Measurements from ENCODE around the gene CLDN10.
"Not testable (repeated sequence)": the region's sequence is repeated elsewhere in the genome, so short reads cannot be mapped to it uniquely, and the experiment has no call there.

The CLDN10 gene, protein sequence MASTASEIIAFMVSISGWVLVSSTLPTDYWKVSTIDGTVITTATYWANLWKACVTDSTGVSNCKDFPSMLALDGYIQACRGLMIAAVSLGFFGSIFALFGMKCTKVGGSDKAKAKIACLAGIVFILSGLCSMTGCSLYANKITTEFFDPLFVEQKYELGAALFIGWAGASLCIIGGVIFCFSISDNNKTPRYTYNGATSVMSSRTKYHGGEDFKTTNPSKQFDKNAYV
- total RNA-seq: 0 reads per million in 4 donors

DNA sequence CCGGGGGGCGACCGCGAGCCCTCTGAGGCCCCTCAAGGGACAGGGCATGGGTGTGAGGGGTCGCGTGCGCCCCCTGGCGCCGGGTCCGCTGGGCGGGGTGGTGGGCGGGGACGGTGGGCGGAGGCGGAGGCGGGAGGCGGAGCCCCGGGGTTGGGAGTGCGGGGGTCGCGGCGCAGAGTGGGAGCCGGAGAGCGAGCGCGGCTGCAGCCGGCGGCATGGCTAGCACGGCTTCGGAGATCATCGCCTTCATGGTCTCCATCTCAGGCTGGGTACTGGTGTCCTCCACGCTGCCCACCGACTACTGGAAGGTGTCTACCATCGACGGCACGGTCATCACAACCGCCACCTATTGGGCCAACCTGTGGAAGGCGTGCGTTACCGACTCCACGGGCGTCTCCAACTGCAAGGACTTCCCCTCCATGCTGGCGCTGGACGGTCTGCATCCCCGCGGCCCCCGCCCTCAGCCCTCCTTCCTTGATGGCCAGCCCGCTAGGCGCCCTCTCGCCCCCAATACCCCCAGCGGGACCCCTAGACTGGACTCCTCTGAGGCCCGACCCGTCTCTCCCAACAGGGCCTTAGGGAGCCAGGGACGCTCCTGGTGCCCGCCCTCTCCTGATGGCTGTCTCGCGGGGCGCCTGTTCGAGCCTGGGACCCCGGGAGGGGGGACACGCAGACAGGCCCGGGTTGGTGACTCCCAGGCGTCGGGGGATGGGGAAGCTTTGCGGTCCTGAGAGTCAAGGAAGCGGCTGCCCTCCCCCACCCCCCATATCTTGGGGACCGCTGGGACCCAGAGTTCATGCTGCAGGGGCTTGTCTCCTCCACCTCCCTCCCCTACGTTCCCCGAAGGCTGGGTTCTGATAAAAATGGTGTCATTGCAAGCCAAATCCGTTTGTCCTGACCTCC is at the start of gene CLDN10:
CLDN10 (plus strand) TSS at position 182 of the 903 bp plus-strand sequence; CDS start at position 216, 34 bp downstream.
- peak in 1 of 5 donors; percentile 11 for DNase-seq

DNA sequence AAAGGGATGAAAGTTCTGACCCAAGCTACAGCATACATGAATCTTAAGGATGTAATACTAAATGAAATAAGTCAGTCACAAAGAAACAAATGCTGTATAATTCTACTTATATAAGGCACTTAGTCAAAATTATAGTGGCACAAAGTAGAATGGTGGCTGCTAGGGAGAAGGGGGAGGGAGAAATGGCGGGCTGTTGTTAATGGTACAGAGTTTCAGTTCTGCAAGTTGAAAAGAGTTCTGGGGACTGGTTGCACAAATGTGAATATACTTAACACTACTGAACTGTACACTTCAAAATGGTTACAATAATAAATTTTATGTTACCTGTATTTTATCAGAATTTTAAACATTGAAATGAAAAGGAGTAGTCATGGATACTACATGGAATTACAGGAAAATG is 48.9 kb upstream of the CLDN10 start:
- no peak for DNase-seq

DNA sequence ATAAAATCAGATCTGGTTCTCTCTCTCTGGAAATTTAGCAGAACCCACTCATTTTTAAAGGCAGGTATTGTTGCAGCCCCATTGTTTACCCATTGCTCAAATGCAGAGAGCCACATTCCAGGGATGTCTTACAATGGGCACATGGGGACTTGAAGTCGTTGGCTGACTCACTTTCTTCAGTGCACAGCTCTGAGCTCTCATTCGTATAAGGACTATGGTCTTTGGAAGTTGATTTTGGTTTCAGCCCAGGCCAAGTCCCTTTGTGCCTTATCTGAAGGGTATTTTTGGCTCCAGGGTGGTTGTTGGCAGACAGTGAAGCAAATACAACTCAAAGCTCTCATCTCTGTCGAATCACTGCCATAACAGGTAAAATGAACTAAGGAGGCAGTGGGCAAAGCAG is 47.3 kb upstream of the CLDN10 start:
- no peak for DNase-seq

DNA sequence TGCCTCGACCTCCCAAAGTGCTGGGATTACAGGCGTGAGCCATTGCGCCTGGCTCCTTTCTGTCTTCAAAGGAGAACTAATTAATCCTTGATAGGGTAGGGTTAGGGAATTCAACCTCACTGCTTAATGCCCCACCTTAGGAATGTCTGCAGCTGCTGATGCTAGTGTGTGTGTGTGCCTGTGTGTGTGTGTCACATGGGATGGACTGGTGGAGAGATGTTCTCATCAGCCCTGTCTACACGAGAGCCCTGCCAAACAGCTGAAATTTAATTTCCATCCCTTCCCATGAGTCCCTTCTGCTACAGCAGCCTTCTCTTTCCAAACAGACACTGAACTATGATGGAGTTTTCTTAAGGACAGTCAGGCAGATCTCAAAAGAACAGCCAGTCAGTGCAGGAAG is 46.5 kb upstream of the CLDN10 start:
- DNase-seq: no peak

DNA sequence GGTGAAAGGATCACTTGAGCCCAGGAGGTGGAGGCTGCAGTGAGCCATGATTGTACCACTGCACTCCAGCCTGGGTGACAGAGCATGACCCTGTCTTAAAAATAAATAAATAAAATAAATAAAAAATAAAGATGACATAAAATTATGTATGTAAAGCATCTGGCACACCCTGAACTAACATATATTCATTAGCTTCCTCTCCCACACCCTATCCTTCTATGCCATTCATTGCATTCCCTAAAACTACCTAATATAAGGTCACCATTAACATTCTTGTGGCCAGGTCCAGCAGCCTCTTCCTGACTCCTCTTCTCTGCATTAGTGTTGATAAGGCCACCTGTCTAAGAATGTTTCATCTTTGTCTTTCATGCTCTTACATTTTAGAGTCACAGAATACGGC is 44.5 kb upstream of the CLDN10 start:
- no peak for DNase-seq

DNA sequence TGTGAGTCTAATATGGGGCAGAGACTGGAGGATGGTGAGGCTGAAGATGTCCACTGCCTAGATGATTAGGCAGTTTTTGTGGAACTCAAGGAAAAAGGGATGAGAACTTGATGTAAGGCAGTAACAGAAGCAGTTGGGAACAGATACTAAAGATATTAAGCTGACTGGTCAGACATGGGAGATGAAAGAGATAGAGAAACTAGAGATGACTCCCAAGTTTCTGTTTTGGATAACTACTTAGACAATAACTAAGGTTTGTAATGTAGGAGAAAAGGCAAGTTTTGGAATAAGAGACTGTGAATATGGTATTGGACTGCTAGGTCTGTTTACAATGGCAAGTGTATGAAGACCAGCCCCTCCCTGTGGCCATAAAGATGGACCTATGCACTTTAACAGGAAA is 43.5 kb upstream of the CLDN10 start:
- DNase-seq: no peak

DNA sequence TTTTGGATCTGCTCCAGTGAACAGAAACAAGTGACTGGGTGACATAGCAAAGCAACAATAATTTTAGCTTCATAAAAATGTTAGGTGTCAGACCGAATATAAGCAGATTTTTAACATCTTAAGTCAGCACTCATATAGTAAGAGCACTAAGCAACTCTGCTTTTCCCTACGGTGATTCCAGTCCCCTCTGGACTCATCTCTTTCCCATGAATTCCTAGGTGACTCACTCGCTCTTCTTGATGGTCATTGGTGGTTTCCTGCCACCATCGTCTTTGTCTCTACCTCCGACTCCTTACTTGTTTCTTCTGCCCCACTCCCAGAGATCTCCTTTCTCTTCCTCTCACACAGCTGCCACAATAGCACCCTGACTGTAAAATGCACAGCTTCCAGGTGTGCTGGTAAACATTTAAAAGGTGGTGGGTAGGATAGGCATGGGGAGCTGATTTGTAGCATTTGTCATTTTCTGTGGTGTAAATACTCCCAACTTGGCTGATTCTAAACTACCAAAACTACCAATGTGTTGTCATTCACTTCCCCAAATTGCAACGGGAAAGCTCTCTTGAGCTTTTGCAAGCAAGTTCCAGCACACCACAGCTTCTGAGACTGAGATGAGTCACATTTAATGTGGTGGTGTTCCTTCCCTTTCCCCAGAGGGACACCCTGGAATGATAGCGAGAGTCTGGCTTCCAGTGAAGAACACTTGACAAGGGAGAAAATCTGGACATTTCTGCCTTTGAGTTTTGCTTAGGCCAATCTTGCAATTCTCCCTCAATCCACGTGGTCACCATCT is 42.8 kb upstream of the CLDN10 start:
- DNase-seq: no peak

DNA sequence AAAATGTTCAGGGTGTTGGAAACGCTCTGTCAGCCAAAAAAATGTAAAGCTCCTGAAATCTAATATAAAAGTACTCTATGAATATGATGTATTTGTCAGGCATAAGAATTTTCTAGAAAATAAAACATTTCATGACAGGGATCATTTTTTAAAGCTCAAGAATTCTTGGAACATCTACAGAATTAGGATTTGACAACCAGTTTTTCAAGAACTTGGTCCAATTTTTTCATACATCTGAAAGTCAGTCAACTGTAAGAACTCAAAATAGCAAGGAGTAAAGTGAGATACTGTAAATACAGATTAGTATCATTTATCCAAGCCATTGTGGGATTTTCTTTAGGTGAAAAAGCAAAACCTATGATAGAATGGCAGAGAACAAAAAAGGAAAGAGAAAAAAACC is 41.6 kb upstream of the CLDN10 start:
- DNase-seq: no peak

DNA sequence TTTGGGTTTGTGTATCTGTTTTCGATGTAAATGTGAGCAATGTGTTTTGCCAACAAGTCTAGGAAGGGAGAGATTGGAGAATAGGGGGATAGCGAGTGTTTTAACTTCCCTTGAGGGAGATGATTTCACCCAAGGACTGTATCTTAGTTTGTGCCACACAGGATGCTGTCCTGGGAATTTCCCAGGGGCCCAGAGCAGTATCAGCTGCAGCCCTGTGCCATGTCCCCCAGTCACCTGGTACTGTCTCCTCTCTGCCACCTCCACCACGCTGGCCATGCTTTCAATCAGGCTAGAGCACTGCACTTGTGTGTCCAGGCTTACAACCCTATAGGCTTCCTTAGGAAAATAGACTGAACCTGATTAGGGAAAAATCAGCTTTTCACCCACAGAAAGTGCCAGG is 40.1 kb upstream of the CLDN10 start:
- no peak for DNase-seq

DNA sequence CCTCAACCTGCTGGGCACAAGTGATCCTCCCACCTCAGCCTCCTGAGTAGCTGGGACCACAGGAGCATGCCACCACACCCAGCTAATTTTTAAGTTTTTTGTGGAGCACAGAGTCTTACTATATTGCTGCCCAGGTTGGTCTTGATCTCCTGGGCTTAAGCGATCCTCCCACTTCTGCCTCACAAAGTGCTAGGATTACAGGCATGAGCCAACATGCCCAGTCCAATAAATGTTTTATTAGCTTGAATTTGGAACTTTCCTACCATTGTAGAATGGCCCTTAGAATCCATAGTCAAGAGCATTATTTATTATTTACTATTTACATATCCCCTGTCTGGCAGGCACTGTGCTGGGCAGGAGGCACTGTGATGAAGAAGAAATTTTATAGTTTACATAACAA is 39.6 kb upstream of the CLDN10 start:
- DNase-seq: no peak

DNA sequence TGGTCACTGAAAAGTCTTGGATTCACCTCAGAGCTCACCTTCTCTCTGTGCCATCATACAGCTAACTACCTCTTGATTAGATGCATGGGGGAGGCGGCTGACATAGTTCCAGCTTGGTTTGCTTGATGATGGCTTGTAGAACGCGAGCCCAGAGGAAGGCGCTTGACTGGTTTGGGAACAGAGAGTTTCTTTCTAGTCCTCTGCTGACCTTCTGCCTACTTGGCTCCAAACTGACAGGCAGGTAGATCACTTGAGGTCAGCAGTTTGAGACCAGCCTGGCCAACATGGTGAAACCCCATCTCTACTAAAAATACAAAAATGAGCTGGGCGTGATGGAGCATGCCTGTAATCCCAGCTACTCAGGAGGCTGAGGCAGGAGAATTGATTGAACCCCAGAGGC is 36.9 kb upstream of the CLDN10 start:
- not testable (repeated sequence) for DNase-seq

DNA sequence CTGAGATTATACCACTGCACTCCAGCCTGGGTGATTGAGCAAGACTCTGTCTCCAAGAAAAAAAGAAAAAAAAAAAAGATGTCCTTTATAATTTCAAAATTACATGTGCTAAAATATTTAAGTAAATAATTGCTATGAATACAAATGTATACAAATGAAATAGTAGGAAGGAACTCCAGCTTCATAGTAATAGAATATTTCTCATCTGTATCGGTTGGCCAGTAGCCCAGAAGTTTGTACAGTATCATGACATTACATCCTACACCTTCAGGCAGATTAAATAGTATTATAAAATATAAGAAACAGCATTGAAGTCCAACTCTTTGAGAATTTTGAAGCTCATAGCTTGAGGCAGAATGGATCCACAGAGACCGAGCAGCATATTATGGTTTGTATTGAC is 36.5 kb upstream of the CLDN10 start:
- DNase-seq: no peak

DNA sequence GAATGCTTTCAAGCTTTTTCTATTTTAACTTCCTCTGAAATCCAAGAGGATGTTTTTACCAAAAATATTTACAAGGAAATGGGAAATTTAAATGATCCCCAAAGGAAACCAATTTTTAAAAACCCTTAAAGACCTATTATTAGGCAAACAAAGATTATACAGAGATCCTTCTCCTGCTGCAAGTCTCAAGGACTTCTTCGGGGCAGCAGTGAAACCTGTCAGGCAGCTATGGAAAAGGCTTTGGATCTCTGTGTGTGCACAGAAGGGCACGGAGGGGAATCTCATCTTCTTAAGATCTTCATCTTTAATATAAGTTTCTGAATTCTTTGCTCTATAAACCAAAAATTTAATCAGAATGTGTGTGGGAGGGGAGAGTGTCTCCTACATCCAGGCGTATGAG is 36.0 kb upstream of the CLDN10 start:
- DNase-seq: no peak

DNA sequence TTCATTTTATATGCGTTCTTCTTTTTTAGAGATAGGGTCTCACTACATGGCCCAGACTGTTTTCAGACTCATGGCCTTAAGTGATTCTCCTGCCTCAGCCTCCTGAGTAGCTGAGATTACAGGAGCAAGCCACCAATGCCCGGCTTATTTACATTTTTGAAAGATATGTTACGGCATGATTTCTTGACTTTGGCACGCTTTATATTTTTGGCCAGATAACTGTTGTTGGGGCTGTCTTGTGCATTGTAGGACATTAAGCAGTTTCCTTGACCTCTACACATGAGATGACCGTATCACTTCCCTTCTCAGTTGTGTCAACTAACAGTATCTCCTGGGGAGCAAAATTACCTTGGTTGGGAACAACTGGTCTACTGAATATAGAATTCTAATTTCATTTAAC is 28.9 kb upstream of the CLDN10 start:
- no peak for DNase-seq

DNA sequence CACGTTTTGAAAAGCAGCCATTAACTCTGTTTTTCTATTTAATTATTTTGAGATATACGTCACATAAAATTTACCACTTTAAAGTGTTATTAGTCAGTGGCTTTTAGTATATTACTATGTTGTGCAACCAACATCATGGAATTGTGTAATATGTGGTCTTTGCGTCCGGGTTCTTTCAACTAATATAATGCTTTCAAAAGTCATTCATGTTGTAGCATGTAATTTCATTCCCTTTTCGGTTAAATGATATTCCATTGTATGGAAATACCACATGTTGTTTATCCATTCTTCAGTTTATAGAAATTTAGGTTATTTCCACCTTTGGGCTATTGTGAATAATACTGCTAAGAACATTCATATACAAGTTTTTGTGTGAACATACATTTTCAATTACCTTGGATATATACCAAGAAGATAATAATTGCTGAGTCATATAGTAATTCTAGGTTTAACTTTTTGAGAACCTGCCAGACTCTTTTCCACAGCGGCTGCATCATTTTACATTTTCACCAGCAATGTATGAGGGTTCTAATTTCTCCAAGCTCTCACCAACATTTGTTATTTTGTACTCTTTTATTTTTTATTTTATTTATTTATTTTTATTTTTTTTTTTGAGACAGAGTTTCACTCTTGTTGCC is 28.1 kb upstream of the CLDN10 start:
- no peak for DNase-seq

DNA sequence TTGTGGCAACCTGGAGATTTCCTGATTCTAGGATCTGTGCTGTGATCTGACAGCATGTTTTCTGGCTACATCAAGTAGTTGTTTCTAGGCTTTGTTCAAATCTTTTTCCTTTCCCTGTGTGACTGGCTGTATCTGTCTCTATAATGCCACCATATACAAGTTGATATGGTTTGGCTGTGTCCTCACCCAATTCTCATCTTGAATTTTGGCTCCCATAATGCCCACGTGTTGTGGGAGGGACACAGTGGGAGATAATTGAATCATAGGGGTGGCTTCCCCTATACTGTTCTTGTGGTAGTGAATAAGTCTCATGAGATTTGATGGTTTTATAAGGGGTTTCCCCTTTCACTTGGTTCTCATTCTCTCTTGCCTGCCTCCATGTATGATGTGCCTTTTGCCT is 24.6 kb upstream of the CLDN10 start:
- DNase-seq: no peak

DNA sequence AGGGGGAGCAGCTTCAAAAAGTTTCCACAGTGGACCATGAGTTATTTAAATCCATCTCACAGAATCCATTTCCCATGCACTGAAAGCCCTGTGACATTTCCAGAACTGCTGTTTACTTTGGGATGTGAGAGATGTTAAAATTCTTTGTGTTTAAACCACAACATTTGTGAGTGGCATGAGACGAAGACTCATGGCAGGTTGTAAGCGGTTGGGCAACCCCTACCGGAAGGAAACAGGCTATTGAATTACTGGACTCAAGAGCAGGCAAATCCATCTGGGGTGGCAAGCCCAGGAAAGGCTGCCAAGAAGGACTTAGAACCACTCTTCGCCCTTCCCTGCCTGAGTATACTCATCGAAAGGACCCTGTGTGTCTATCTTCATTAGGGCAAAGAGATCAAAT is 22.3 kb upstream of the CLDN10 start:
- no peak for DNase-seq

DNA sequence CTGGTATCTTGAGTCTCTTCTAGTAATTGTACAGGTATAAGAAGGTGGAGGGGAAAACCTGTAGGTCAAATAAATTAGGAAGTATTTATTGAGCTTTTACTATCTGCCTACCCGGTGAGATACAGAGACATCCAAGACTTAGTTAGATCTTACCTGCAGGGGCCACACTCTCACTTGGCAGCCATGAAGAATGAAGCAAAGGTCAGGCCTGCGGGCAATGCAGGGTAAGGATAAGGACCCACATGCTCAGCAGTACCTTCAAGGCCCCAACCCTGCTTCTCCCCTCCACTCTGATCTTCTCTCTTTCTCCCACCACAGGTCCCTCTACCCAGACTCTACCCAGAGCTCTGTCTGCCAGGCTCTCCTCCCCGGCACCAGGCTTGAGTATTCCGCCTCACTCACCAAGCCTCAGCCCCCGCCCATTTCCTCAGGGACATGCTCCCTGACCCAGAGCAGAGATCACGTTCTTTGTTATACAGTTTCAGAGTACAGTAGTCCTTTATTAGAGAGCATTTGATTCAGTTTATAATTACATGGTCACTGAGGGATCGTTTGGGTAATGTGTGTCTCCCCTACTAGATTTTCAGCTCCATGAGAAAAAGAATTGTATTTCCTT is 18.9 kb upstream of the CLDN10 start:
- no peak for DNase-seq

DNA sequence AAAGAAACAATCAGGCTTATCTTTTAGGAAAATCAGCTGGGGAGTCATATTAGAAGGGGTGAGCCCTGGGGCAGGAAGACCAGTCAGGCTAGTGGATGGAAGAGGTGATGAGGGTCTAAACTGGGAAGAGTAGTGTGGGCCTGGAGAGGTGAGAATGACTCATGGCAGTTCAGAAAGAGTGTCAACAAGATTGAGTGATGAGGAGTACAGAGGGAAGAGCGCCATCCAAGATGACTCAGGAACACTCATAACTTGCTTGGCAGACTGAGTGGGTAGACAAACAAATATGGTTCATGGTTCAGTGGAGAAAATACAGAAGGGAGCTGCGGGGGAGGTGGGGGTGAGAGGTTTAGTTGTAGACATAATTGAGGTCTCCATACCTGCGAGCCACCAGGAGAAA is 17.3 kb upstream of the CLDN10 start:
- no peak for DNase-seq

DNA sequence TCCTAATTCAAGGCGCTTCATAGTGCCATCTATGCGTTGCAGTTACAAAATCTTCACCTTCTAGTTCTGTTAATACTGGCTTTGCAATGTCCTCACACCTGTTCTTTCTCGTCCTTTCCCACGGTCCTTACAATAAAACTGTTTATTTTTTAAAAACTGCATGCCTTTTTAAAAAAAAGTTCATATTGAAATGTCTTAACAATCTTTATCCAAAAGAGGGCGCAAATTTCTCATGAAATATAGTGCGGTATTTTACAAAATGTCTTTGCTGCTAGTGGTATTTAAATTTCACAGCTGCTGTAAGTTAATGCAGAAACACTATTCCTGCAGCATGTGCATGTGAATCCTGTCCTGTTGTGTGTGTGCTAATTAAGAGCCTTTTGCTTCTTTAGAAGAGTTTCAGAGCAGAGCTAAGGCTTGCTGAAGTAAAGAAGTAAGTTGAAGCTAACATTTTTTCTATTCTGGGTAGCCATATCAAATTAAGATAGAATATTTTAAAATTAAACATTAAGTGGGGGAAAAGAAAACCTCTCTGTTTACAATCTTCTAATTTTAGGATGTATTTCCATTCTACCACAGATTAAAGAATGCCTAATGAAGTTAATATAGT is 15.8 kb upstream of the CLDN10 start:
- DNase-seq: no peak

DNA sequence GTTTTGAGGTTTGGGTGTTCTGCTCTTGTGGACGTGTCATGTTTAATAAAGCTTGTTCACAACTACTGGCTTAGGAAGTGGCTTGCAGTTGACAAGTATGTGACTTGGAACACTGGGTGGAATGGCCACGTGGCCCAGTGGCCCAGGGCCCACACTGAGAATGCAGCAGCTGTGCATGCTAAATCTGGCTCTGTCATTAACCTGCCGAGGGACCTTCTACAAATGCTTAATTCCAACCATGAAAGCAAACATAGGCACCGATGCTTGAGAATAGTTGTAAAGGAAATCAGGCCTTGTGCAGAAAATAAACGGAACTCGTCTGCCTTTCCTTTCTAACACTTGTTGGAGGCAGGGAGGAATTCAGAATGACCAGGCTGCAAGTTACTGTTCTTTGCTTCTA is 11.6 kb upstream of the CLDN10 start:
- no peak for DNase-seq

DNA sequence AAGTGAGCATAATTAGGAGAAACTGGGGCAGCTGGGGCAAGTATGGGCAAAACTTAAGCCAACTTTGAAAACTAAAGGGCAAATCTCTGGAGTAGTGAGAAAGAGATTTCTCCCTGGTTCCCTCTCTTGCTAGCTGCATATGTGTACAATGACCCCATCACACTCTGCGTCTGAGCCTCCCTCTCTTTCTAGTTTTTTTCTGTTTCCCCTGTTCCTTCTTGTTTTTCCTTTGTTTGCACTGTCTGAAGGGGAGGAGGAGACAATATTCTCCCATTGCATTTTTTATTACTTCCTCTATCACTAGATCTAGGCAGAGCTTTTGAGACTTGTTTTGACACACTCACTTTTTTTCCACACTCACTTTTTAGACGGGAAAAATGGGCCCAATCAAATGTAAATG is 11.2 kb upstream of the CLDN10 start:
- no peak for DNase-seq
